HepG2 (cell line): Measurements from ENCODE around the gene ENTPD6.
A peak's percentile ranks its signal among the peaks of the same experiment; 100 is the strongest.

Experiments
- EHMT2 ChIP-seq: fragments of 200-600 bp; sonication (generic); IDR thresholded peaks from 2 replicates; pipeline ENCODE4 v1.7.0; 2017; ENCODE audit warnings: antibody characterized with exemption, low read depth, low read length, borderline replicate concordance
- HHEX ChIP-seq: IDR thresholded peaks from 2 replicates; pipeline ENCODE4 v1.6.1; 2016; ENCODE audit warnings: control low read depth
- JUN ChIP-seq: sonication (generic); formaldehyde crosslinking; IDR thresholded peaks from 2 replicates; pipeline ENCODE4 v1.4.0; 2020; ENCODE audit warnings: mild to moderate bottlenecking, missing genetic modification reagents
- MLXIP ChIP-seq: sonication (generic); formaldehyde crosslinking; IDR thresholded peaks from 2 replicates; pipeline ENCODE4 v1.9.0; 2021; ENCODE audit warnings: missing genetic modification reagents, borderline replicate concordance
- POGZ ChIP-seq: sonication (generic); formaldehyde crosslinking; IDR thresholded peaks from 2 replicates; pipeline ENCODE4 v1.4.0; 2020; ENCODE audit warnings: mild to moderate bottlenecking, missing genetic modification reagents
- POLR2A ChIP-seq, 2 experiments: IDR thresholded peaks; 2 replicates each; pipeline ENCODE4 v1.6.1; 2011; ENCODE audit warnings: low read depth in 2 of 2, low read length in 2 of 2, mild to moderate bottlenecking in 1 of 2, moderate library complexity in 1 of 2; ENCODE audit not compliant: insufficient read depth in 1 of 2
- SP1 ChIP-seq, 2 experiments: fragments of 450-650 bp in 1 of 2; sonication (generic) in 1 of 2; formaldehyde crosslinking in 1 of 2; IDR thresholded peaks; 2 replicates each; pipeline versions ENCODE4 v1.4.0 to v1.6.1; 2016 to 2020; ENCODE audit warnings: missing genetic modification reagents in 1 of 2
- USF2 ChIP-seq, 2 experiments: sonication (generic) in 1 of 2; formaldehyde crosslinking in 1 of 2; IDR thresholded peaks; 2 replicates each; pipeline versions ENCODE4 v1.5.1 to v1.6.1; 2011 to 2020; ENCODE audit warnings: borderline replicate concordance in 1 of 2, low read depth in 1 of 2, low read length in 1 of 2, mild to moderate bottlenecking in 1 of 2, missing genetic modification reagents in 1 of 2, moderate library complexity in 1 of 2
- YY1 ChIP-seq: IDR thresholded peaks from 2 replicates; pipeline ENCODE4 v1.6.1; 2011; ENCODE audit warnings: low read length, low read depth, moderate library complexity, mild to moderate bottlenecking; ENCODE audit not compliant: insufficient read depth, insufficient replicate concordance
- ZMYM3 ChIP-seq: sonication (generic); formaldehyde crosslinking; IDR thresholded peaks from 2 replicates; pipeline ENCODE4 v1.5.1; 2020; ENCODE audit warnings: mild to moderate bottlenecking, missing genetic modification reagents
- ZNF264 ChIP-seq: sonication (generic); formaldehyde crosslinking; IDR thresholded peaks from 2 replicates; pipeline ENCODE4 v1.4.0; 2020; ENCODE audit warnings: missing genetic modification reagents

GRCh38 chr20:25226433-25227316 lies 31.2 kb downstream of the ENTPD6 start:
- TF ChIP-seq MLXIP (CRISPR knock-in tag) (peak; percentile 90; the same call in 1 of the 2 replicates), EHMT2 (no peak), USF2 (IDR thresholded peaks at IDR 0.05; ENCODE audit: low read depth, low read length) (0 out of 2 replicates have a peak, but pooled peaks have one; percentile 25), USF2 (CRISPR knock-in tag; IDR thresholded peaks at IDR 0.05; ENCODE audit: borderline replicate concordance) (no peak; the same call in 1 of the 2 replicates), HHEX (CRISPR knock-in tag) (no peak), POGZ (CRISPR knock-in tag) (no peak), ZNF264 (0 out of 2 replicates have a peak, but pooled peaks have one; percentile 48), POLR2A (IDR thresholded peaks at IDR 0.05; ENCODE audit: insufficient read depth in 1 of 2, low read depth in 2 of 2, low read length in 2 of 2) (no peak), YY1 (no peak), SP1 (IDR thresholded peaks at IDR 0.05) (no peak), SP1 (CRISPR knock-in tag; IDR thresholded peaks at IDR 0.05) (no peak), JUN (CRISPR knock-in tag) (no peak; the same call in none of the 2 replicates), ZMYM3 (CRISPR knock-in tag) (no peak)
